GM23338 (cell line): Measurements from ENCODE around the gene BLTP3B. TPM values are rescaled to one million over a fixed set of nuclear protein-coding genes. Genes with fewer than 3 reads are reported as not detected.

Experiments
- ATAC-seq: fragments of 200-7000 bp; cut with Tn5 transposase; 3 replicates; pipeline ENCODE4 v1.9.1; 2020
- DNase-seq: peaks from one replicate; pipeline ENCODE4 v3.0.0-alpha.2; 2015; ENCODE audit warnings: low spot score
- H2AFZ ChIP-seq: fragments of 200-600 bp; sonication (generic); 2 replicates; pipeline ENCODE4 v1.8.0; 2016; ENCODE audit warnings: antibody characterized with exemption, mild to moderate bottlenecking, moderate library complexity
- H3F3A ChIP-seq: fragments of 200-600 bp; sonication (generic); replicated peaks from 2 replicates; pipeline ENCODE4 v1.8.0; 2017; ENCODE audit warnings: antibody characterized with exemption, mixed run types, low read depth
- H3K27ac ChIP-seq: fragments of 200-600 bp; sonication (generic); 2 replicates; pipeline ENCODE4 v1.6.1; 2016; ENCODE audit warnings: low read depth
- H3K27me3 ChIP-seq: fragments of 200-600 bp; sonication (generic); 2 replicates; pipeline ENCODE4 v1.8.0; 2016; ENCODE audit warnings: mild to moderate bottlenecking, mixed run types, moderate library complexity; ENCODE audit not compliant: insufficient read depth
- H3K36me3 ChIP-seq: fragments of 200-600 bp; sonication (generic); 2 replicates; pipeline ENCODE4 v1.8.0; 2016; ENCODE audit warnings: mild to moderate bottlenecking; ENCODE audit not compliant: insufficient read depth
- H3K4me1 ChIP-seq: fragments of 200-600 bp; sonication (generic); 2 replicates; pipeline ENCODE4 v1.8.0; 2016; ENCODE audit warnings: mild to moderate bottlenecking, moderate library complexity; ENCODE audit not compliant: insufficient read depth
- H3K4me2 ChIP-seq: fragments of 200-600 bp; sonication (generic); 2 replicates; pipeline ENCODE4 v1.7.1; 2017; ENCODE audit warnings: mixed run types
- H3K4me3 ChIP-seq: fragments of 200-600 bp; sonication (generic); 2 replicates; pipeline ENCODE4 v1.6.1; 2016; ENCODE audit warnings: mixed run types
- H3K79me2 ChIP-seq: fragments of 200-600 bp; sonication (generic); replicated peaks from 2 replicates; pipeline ENCODE4 v1.8.0; 2017; ENCODE audit warnings: mild to moderate bottlenecking; ENCODE audit not compliant: insufficient read depth
- H3K9me2 ChIP-seq: fragments of 200-600 bp; sonication (generic); 2 replicates; pipeline ENCODE4 v1.8.0; 2017; ENCODE audit not compliant: insufficient read depth
- H4K20me1 ChIP-seq: fragments of 200-600 bp; sonication (generic); replicated peaks from 2 replicates; pipeline ENCODE4 v1.8.0; 2017; ENCODE audit warnings: mild to moderate bottlenecking; ENCODE audit not compliant: insufficient read depth
- H3K27ac Mint-ChIP-seq: 2 replicates; pipeline ENCODE4 v1.8.0; 2020; ENCODE audit warnings: inconsistent platforms, mild to moderate bottlenecking, moderate library complexity, mixed read lengths
- H3K27me3 Mint-ChIP-seq: 3 replicates; pipeline ENCODE4 v1.8.0; 2022; ENCODE audit warnings: low read depth, mild to moderate bottlenecking, moderate library complexity, mixed read lengths, inconsistent platforms; ENCODE audit not compliant: insufficient read depth, poor library complexity
- H3K36me3 Mint-ChIP-seq: 3 replicates; pipeline ENCODE4 v1.8.0; 2021; ENCODE audit warnings: low read depth, mild to moderate bottlenecking, inconsistent platforms, moderate library complexity, mixed read lengths
- H3K4me1 Mint-ChIP-seq: 3 replicates; pipeline ENCODE4 v1.8.0; 2020; ENCODE audit warnings: mild to moderate bottlenecking, inconsistent platforms, mixed read lengths
- H3K4me3 Mint-ChIP-seq: 3 replicates; pipeline ENCODE4 v1.8.0; 2021; ENCODE audit warnings: moderate library complexity, mild to moderate bottlenecking, inconsistent platforms, mixed read lengths
- H3K9me3 Mint-ChIP-seq: 3 replicates; pipeline ENCODE4 v1.8.0; 2020; ENCODE audit warnings: moderate library complexity, mild to moderate bottlenecking, inconsistent platforms, mixed read lengths
- CREB1 ChIP-seq: fragments of 250-450 bp; sonication (Bioruptor Pico); IDR thresholded peaks from 2 replicates; pipeline ENCODE4 v1.5.0; 2020; ENCODE audit warnings: low read depth, mild to moderate bottlenecking, moderate library complexity
- CTCF ChIP-seq, 2 experiments: fragments of 200-600 bp in 1 of 2; sonication (generic) in 1 of 2; conservative IDR thresholded peaks; 2 replicates each; pipeline versions ENCODE4 v1.5.1 to v1.6.1; 2016 to 2017; ENCODE audit warnings: antibody characterized with exemption in 2 of 2, low read depth in 2 of 2, mild to moderate bottlenecking in 2 of 2, moderate library complexity in 1 of 2
- EZH2phosphoT487 ChIP-seq: fragments of 200-600 bp; sonication (generic); IDR thresholded peaks from one replicate; pipeline ENCODE4 v1.8.1; 2018; ENCODE audit warnings: antibody characterized with exemption; ENCODE audit not compliant: unreplicated experiment
- NANOG ChIP-seq: IDR thresholded peaks from 2 replicates; pipeline ENCODE4 v1.6.1; 2016; ENCODE audit warnings: antibody characterized with exemption, borderline replicate concordance
- ZNF462 ChIP-seq: fragments of 250-450 bp; sonication (Bioruptor Pico); IDR thresholded peaks from 2 replicates; pipeline ENCODE4 v1.5.0; 2020; ENCODE audit warnings: mild to moderate bottlenecking, moderate library complexity
- polyA plus RNA-seq: library from polyadenylated mRNA; unstranded; fragments of >200 nt; fragmentation: Nextera tagmentation; extraction: Ambion mirVana; gene quantifications from 2 replicates; pipeline ENCODE4 v1.2.1, GENCODE V29; 2016
- total RNA-seq: library from RNA; depleted of rRNA; stranded (reverse); fragments of >200 nt; shearing (Covaris generic); gene quantifications from 2 replicates; pipeline ENCODE4 v1.2.3, GENCODE V29; 2014

The BLTP3B gene
- total and polyA plus RNA-seq, 2 experiments from 2014 or later = 11.2 to 35.8 TPM

- Mint-ChIP-seq H3K36me3 (peaks cover 39% of the 10 kb centered on the region), H3K27ac (no peak overlapping the region; the same call in none of the 2 replicates), H3K4me3 (no peak overlapping the region), H3K9me3 (peaks cover 10% of the 10 kb centered on the region), H3K4me1 (peaks cover 14% of the 10 kb centered on the region), H3K27me3 (peaks cover 8% of the 10 kb centered on the region)
- H3K36me3 ChIP-seq = 0 out of 2 replicates have a peak, but pooled peaks cover 4% of the 10 kb centered on the region
- no peak overlapping the region for H3K4me2 ChIP-seq
- H3K4me1 ChIP-seq = peaks cover 6% of the 10 kb centered on the region
- no peak for ATAC-seq
- DNase-seq = no peak
- no peak overlapping the region for H3K27ac ChIP-seq
- H3K9me2 ChIP-seq = no peaks in the 10 kb centered on the region
- no peaks in the 10 kb centered on the region for H3K79me2 ChIP-seq
- no peak overlapping the region for H2AFZ ChIP-seq
- H3K27me3 ChIP-seq = no peaks in the 10 kb centered on the region
- TF ChIP-seq ZNF462 (CRISPR knock-in tag) (no peak), CREB1 (CRISPR knock-in tag) (no peak), EZH2phosphoT487 (no peak), CTCF (conservative IDR thresholded peaks at IDR 0.05; ENCODE audit: low read depth in 2 of 2) (no peak), NANOG (no peak)
- no peaks in the 10 kb centered on the region for H3F3A ChIP-seq
- no peaks in the 10 kb centered on the region for H4K20me1 ChIP-seq
- H3K4me3 ChIP-seq = no peak overlapping the region
Observed at GRCh38 chr12:100169345-100169744, 26.7 kb upstream of the BLTP3B start.
